ENCODE data around the gene CFAP46.
A peak's percentile ranks its signal among the peaks of the same experiment; 100 is the strongest.

DNA sequence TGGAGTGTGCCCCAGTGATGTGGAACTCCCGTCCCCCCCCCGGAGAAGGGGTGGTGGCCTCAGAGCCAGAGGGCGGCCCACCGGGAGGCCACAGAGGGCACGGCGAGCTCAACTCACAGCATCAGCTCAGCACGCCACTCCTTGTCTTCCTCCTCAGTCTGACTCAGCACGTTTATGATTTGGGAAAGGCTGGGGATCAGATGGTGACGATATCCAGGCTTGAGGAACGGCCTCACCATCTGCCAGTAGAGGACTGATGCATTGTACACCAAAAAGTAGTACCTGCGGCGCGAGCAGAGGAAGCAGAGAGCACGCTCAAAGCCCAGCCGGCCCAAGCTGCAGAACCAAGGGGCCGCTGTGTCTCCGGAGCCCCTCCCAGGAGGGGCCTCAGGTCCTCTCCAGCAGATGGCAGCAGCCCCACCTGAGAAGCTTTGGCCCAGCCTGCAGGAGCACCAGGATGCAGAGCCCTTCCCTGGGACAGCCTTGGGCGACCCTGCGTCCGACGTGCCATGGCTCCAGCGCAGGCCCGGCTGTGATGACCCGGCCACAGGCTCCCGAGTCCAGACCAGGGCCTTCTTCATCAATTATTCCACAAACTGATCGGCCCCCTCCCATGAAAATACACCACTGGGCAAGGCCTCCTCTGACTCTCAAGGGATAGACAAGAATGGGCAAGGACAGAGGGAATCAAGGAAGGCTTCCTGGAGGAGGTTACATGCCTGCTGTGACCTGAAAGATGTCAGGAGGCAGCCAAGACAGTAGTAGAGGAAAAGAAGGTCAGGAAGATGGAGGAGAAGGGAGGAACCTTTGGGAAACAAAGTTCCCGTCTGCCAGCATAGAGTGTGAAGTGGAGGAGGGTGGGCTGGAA, 3.7 kb downstream of the CFAP46 start:
- TF ChIP-seq, protein P1, sequence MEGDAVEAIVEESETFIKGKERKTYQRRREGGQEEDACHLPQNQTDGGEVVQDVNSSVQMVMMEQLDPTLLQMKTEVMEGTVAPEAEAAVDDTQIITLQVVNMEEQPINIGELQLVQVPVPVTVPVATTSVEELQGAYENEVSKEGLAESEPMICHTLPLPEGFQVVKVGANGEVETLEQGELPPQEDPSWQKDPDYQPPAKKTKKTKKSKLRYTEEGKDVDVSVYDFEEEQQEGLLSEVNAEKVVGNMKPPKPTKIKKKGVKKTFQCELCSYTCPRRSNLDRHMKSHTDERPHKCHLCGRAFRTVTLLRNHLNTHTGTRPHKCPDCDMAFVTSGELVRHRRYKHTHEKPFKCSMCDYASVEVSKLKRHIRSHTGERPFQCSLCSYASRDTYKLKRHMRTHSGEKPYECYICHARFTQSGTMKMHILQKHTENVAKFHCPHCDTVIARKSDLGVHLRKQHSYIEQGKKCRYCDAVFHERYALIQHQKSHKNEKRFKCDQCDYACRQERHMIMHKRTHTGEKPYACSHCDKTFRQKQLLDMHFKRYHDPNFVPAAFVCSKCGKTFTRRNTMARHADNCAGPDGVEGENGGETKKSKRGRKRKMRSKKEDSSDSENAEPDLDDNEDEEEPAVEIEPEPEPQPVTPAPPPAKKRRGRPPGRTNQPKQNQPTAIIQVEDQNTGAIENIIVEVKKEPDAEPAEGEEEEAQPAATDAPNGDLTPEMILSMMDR (IDR thresholded peaks at IDR 0.05; ENCODE audit: low read depth, low read length, missing input control), result no peak
- TF ChIP-seq SP1 (IDR thresholded peaks at IDR 0.05) (no peak), RXRA (IDR thresholded peaks at IDR 0.05) (no peak), GABPA (IDR thresholded peaks at IDR 0.05 in 1 of 2, conservative IDR thresholded peaks at IDR 0.05 in 1 of 2) (no peak), RAD21 (IDR thresholded peaks at IDR 0.05) (peak in 1 of 2 donors; percentile 51), TAF1 (conservative IDR thresholded peaks at IDR 0.05) (no peak), YY1 (IDR thresholded peaks at IDR 0.05) (no peak), HNF4G (IDR thresholded peaks at IDR 0.05) (no peak)
- TF ChIP-seq, protein P2, sequence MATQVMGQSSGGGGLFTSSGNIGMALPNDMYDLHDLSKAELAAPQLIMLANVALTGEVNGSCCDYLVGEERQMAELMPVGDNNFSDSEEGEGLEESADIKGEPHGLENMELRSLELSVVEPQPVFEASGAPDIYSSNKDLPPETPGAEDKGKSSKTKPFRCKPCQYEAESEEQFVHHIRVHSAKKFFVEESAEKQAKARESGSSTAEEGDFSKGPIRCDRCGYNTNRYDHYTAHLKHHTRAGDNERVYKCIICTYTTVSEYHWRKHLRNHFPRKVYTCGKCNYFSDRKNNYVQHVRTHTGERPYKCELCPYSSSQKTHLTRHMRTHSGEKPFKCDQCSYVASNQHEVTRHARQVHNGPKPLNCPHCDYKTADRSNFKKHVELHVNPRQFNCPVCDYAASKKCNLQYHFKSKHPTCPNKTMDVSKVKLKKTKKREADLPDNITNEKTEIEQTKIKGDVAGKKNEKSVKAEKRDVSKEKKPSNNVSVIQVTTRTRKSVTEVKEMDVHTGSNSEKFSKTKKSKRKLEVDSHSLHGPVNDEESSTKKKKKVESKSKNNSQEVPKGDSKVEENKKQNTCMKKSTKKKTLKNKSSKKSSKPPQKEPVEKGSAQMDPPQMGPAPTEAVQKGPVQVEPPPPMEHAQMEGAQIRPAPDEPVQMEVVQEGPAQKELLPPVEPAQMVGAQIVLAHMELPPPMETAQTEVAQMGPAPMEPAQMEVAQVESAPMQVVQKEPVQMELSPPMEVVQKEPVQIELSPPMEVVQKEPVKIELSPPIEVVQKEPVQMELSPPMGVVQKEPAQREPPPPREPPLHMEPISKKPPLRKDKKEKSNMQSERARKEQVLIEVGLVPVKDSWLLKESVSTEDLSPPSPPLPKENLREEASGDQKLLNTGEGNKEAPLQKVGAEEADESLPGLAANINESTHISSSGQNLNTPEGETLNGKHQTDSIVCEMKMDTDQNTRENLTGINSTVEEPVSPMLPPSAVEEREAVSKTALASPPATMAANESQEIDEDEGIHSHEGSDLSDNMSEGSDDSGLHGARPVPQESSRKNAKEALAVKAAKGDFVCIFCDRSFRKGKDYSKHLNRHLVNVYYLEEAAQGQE (IDR thresholded peaks at IDR 0.05), result no peak
- TF ChIP-seq, protein P3, sequence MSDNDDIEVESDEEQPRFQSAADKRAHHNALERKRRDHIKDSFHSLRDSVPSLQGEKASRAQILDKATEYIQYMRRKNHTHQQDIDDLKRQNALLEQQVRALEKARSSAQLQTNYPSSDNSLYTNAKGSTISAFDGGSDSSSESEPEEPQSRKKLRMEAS (IDR thresholded peaks at IDR 0.05), result no peak
- TF ChIP-seq, protein P4, sequence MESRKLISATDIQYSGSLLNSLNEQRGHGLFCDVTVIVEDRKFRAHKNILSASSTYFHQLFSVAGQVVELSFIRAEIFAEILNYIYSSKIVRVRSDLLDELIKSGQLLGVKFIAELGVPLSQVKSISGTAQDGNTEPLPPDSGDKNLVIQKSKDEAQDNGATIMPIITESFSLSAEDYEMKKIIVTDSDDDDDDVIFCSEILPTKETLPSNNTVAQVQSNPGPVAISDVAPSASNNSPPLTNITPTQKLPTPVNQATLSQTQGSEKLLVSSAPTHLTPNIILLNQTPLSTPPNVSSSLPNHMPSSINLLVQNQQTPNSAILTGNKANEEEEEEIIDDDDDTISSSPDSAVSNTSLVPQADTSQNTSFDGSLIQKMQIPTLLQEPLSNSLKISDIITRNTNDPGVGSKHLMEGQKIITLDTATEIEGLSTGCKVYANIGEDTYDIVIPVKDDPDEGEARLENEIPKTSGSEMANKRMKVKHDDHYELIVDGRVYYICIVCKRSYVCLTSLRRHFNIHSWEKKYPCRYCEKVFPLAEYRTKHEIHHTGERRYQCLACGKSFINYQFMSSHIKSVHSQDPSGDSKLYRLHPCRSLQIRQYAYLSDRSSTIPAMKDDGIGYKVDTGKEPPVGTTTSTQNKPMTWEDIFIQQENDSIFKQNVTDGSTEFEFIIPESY (IDR thresholded peaks at IDR 0.05), result no peak

Measured in liver (tissue), 3 donors.